ENCODE measurements around the gene C19orf67. TPM values are rescaled to one million over a fixed set of nuclear protein-coding genes. Genes with fewer than 3 reads are reported as not detected.

C19orf67 gene
- not detected for total RNA-seq

DNA sequence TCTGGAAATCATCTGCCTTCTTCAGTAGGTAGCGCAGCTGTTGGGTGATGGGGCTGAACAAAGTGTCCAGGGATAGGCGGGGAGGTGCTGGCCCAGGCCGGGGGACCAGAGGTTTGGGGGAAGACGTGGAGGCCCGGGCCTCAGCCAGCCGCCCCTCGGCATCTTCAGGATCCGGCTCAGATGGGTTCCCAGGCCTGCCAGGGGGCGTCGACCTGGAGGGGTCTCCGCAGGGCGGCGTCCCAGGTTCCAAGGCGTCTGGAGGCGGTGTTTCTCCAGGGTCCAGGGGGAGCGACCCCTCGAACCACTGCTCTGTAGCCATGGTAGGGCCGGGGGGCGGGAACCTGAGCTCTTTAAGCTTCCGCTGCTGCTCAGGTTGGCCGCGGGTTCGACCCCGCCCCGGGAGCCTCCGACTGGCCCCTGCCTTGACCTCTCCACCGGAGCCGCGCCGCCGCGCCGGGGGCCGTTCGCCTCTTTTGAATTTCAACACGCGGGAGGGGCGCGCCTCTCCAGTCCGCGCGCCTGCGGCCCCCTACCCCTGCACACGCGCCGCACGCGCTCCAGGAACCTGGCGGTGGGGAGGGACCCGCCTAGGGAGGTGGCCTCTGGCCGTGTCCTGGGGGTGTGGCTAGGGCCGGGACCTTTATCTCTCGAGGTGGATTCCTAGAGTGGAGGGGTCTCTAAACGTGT is at the start of gene C19orf67:
Gene C19orf67, minus strand, starts transcription at position 475 of the 687 bp plus-strand sequence. Its CDS starts 156 bp downstream, at position 319.
- no peak for ATAC-seq (ENCODE audit: low FRiP score)
- no peak for DNase-seq (ENCODE audit: low spot score)
- TF ChIP-seq, protein P1, sequence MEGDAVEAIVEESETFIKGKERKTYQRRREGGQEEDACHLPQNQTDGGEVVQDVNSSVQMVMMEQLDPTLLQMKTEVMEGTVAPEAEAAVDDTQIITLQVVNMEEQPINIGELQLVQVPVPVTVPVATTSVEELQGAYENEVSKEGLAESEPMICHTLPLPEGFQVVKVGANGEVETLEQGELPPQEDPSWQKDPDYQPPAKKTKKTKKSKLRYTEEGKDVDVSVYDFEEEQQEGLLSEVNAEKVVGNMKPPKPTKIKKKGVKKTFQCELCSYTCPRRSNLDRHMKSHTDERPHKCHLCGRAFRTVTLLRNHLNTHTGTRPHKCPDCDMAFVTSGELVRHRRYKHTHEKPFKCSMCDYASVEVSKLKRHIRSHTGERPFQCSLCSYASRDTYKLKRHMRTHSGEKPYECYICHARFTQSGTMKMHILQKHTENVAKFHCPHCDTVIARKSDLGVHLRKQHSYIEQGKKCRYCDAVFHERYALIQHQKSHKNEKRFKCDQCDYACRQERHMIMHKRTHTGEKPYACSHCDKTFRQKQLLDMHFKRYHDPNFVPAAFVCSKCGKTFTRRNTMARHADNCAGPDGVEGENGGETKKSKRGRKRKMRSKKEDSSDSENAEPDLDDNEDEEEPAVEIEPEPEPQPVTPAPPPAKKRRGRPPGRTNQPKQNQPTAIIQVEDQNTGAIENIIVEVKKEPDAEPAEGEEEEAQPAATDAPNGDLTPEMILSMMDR (IDR thresholded peaks at IDR 0.05), result no peak

DNA sequence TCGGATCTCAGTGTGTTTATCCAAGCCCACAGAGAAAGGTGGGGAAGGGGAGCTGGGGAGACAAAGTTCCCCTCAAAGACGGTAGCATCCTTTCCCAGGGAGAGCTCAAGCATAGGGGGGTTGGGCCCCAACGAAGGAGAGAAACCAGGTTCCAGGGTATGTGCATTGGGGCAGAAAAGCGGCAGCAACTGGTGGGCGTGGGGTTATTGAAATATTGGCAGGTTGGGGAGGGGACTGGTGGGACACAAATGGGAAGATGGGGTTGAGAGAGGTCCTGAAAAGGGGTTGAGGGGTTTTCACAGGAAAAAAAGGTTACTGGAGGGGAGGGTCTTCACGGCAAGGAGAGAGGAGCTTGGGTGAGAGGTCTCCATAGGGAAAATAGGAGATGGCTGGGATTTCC is 49.8 kb upstream of the C19orf67 start:
- no peak for DNase-seq (ENCODE audit: low spot score)
- TF ChIP-seq, protein P1 (IDR thresholded peaks at IDR 0.05), result no peak
- ATAC-seq (ENCODE audit: low FRiP score), result no peak

DNA sequence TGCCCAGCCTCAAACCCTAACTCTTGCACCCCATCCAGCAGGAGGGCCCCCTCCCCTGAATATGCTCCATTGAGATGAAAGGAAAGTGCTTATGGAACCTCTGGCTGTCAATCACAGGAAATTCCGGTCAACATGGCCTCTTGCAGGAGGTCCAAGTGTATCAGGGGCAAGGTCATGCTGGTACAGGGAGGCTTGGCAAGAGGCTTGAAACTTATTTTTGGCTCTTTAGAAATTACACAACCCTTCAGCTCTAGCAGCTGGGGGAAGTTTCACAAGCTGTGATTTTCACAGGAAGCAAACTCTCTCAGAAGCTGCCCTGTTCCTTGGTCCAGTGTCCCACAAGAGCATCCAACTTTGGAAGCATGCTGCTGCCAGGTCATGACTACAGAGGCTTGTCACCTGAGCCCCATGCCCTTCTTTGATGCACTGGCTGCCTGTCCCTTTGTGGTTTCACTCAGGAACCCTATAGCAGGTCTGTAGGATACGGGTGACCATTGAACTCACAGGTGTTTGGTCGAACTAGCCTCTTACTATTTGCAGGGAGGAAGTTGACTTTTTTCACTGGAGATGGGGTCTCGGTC is 42.4 kb upstream of the C19orf67 start:
- TF ChIP-seq, protein P1 (IDR thresholded peaks at IDR 0.05), result no peak
- DNase-seq (ENCODE audit: low spot score), result no peak
- peak; percentile 60 for ATAC-seq (ENCODE audit: low FRiP score)

DNA sequence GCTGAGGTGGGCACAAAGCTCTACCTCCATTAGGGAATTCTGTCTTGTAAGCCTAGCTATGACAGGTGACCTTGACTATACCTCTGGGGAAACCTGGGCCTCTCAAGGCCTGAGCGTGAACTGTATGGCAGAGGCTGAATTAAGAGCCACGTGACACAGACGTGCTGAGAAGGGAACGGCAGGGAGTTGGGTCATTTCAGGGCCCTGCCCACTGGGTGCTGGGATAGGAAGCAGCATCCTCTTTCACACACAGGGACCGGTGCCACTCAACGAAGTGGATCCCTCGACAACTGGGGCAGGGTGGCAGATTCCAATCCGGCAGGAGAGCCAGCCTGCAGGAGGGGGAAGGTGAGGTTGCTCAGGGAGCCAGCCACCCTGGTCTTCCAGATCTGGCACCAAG is 41.6 kb upstream of the C19orf67 start:
- ATAC-seq (ENCODE audit: low FRiP score) (peak; percentile 37), DNase-seq (ENCODE audit: low spot score) (no peak)
- TF ChIP-seq, protein P1 (IDR thresholded peaks at IDR 0.05), result no peak

DNA sequence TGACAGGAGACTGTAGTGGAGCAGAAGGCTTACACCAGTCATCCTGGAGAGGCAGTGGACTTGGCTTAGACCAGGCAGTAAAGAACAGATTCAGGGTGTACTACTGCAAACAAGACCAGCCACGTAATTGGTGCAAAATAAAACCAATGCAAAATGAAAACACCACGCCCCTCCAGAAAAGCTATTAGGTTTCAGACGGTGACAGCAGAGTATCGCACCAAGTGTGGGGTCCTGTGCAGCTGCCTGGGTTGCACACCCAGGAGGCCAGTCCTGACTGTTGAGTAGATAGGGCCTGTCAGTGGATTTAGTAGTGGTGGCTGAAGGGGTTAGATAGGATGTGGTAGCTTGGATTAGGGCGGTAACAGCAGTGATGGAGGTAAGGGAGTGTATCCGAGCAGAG is 37.3 kb upstream of the C19orf67 start:
- ATAC-seq (ENCODE audit: low FRiP score), result no peak
- TF ChIP-seq, protein P1 (IDR thresholded peaks at IDR 0.05), result no peak

DNA sequence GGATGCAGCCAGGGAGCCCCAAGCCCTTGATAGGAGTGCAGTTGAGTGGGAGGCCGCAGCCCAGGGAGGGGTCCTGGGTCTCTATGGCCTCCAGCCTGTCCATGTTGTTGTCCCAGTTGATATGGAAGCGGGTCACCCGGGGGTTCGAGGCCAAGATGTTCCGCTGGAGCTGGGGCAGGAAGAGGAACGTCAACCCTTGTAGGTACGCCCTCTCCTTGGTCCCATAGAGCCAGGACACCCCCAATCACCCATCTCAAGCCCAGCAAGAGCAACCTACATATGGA is 34.9 kb upstream of the C19orf67 start:
- TF ChIP-seq, protein P1 (IDR thresholded peaks at IDR 0.05), result no peak
- ATAC-seq (ENCODE audit: low FRiP score), result no peak
- no peak for DNase-seq (ENCODE audit: low spot score)

More for the DNA sequence above, 37.3 kb upstream of the C19orf67 start:
- DNase-seq (ENCODE audit: low spot score), result no peak

All from omental fat pad (tissue), 4 donors.